ENCODE results near the gene EPN1. TPM values are rescaled to one million over a fixed set of nuclear protein-coding genes. Genes with fewer than 3 reads are reported as not detected.

Gene EPN1
- total and polyA plus RNA-seq, 5 donors from 2014 or later: 6.3 to 46.1 (median 8.1) TPM

- H3K36me3 ChIP-seq (ENCODE audit: control insufficient read depth, insufficient read depth, low read length): peaks cover 8% of the 10 kb centered on the region
- Mint-ChIP-seq H3K36me3 (peaks cover 4% of the 10 kb centered on the region), H3K4me1 (peaks cover 0 to 62% (median 35%) of the 10 kb centered on the region in 4 donors), H3K27ac (peak within 1 kb of the TSS; percentile 93 to 99 (median 98)), H3K27me3 (peaks cover 6% of the 10 kb centered on the region), H3K4me3 (peak within 1 kb of the TSS; percentile 93 to 98 (median 96)), H3K9me3 (peaks cover 0 to 2% (median 0%) of the 10 kb centered on the region in 7 donors)
- no peaks in the 10 kb centered on the region for H3K9me3 ChIP-seq (ENCODE audit: control insufficient read depth in 2 of 2, low read length in 2 of 2)
- H3K27me3 ChIP-seq (ENCODE audit: control insufficient read depth, insufficient read depth, low read length): no peaks in the 10 kb centered on the region
- peak; percentile 57 to 62 for ATAC-seq (ENCODE audit: low read depth in 2 of 2)
- peak within 1 kb of the TSS; percentile 80 for H3K27ac ChIP-seq (ENCODE audit: insufficient read depth, low read length, poor library complexity, severe bottlenecking)
- H3K4me1 ChIP-seq (ENCODE audit: control insufficient read depth, insufficient read depth, low read length, poor library complexity, severe bottlenecking): peaks cover 70% of the 10 kb centered on the region
- peak; percentile 66 to 88 (median 79) for DNase-seq
- H3K4me3 ChIP-seq (ENCODE audit: low read depth, low read length): peak within 1 kb of the TSS; percentile 79
These were observed 31.8 kb upstream of the EPN1 start, which contains the start of gene ZNF581 for GRCh38 chr19:55643003-55643886. ZNF581 (plus strand) TSS chr19:55643649; CDS start chr19:55644572, 923 bp downstream.

- Histone ChIP-seq H3K27ac (ENCODE audit: insufficient read depth, low read length, poor library complexity, severe bottlenecking) (peak overlapping the region; percentile 80), H3K4me1 (ENCODE audit: control insufficient read depth, insufficient read depth, low read length, poor library complexity, severe bottlenecking) (peaks cover 73% of the 10 kb centered on the region), H3K9me3 (ENCODE audit: control insufficient read depth in 2 of 2, low read length in 2 of 2) (no peaks in the 10 kb centered on the region), H3K36me3 (ENCODE audit: control insufficient read depth, insufficient read depth, low read length) (peaks cover 8% of the 10 kb centered on the region), H3K27me3 (ENCODE audit: control insufficient read depth, insufficient read depth, low read length) (no peaks in the 10 kb centered on the region), H3K4me3 (ENCODE audit: low read depth, low read length) (peak overlapping the region; percentile 48)
- peak overlapping the region in 2 of 3 donors; percentile 90 to 93 for H3K27ac Mint-ChIP-seq
- no peak for DNase-seq
- H3K4me1 Mint-ChIP-seq: peaks cover 0 to 63% (median 34%) of the 10 kb centered on the region in 4 donors
- peaks cover 6% of the 10 kb centered on the region for H3K27me3 Mint-ChIP-seq
- no peak for ATAC-seq (ENCODE audit: low read depth in 2 of 2)
- H3K4me3 Mint-ChIP-seq: peak overlapping the region; percentile 93 to 97 (median 96)
- peaks cover 0 to 2% (median 0%) of the 10 kb centered on the region in 7 donors for H3K9me3 Mint-ChIP-seq
- peaks cover 4% of the 10 kb centered on the region for H3K36me3 Mint-ChIP-seq
These were observed 31.2 kb upstream of the EPN1 start for GRCh38 chr19:55643887-55644176.

GRCh38 chr19:55644191-55644833 is 30.7 kb upstream of the EPN1 start:
- no peaks in the 10 kb centered on the region for H3K9me3 Mint-ChIP-seq
- Histone ChIP-seq H3K4me1 (ENCODE audit: control insufficient read depth, insufficient read depth, low read length, poor library complexity, severe bottlenecking) (peaks cover 73% of the 10 kb centered on the region), H3K36me3 (ENCODE audit: control insufficient read depth, insufficient read depth, low read length) (peaks cover 8% of the 10 kb centered on the region), H3K27ac (ENCODE audit: insufficient read depth, low read length, poor library complexity, severe bottlenecking) (peak overlapping the region; percentile 80), H3K4me3 (ENCODE audit: low read depth, low read length) (peak overlapping the region; percentile 48), H3K27me3 (ENCODE audit: control insufficient read depth, insufficient read depth, low read length) (no peaks in the 10 kb centered on the region), H3K9me3 (ENCODE audit: control insufficient read depth in 2 of 2, low read length in 2 of 2) (no peaks in the 10 kb centered on the region)
- no peak for ATAC-seq (ENCODE audit: low read depth in 2 of 2)
- peak overlapping the region in 2 of 3 donors; percentile 90 to 93 for H3K27ac Mint-ChIP-seq
- DNase-seq: no peak
- H3K4me1 Mint-ChIP-seq: peaks cover 0 to 59% (median 30%) of the 10 kb centered on the region in 4 donors
- H3K4me3 Mint-ChIP-seq: peak overlapping the region; percentile 93 to 97 (median 96)
- H3K27me3 Mint-ChIP-seq: peaks cover 6% of the 10 kb centered on the region
- H3K36me3 Mint-ChIP-seq: no peaks in the 10 kb centered on the region

- H3K27me3 Mint-ChIP-seq: peaks cover 6% of the 10 kb centered on the region
- no peaks in the 10 kb centered on the region for H3K36me3 Mint-ChIP-seq
- Histone ChIP-seq H3K27ac (ENCODE audit: insufficient read depth, low read length, poor library complexity, severe bottlenecking) (no peak overlapping the region), H3K4me1 (ENCODE audit: control insufficient read depth, insufficient read depth, low read length, poor library complexity, severe bottlenecking) (peaks cover 67% of the 10 kb centered on the region), H3K27me3 (ENCODE audit: control insufficient read depth, insufficient read depth, low read length) (no peaks in the 10 kb centered on the region), H3K36me3 (ENCODE audit: control insufficient read depth, insufficient read depth, low read length) (peaks cover 8% of the 10 kb centered on the region), H3K9me3 (ENCODE audit: control insufficient read depth in 2 of 2, low read length in 2 of 2) (no peaks in the 10 kb centered on the region), H3K4me3 (ENCODE audit: low read depth, low read length) (no peak overlapping the region)
- H3K4me1 Mint-ChIP-seq: peaks cover 0 to 59% (median 30%) of the 10 kb centered on the region in 4 donors
- H3K9me3 Mint-ChIP-seq: no peaks in the 10 kb centered on the region
- peak overlapping the region; percentile 93 to 97 (median 96) for H3K4me3 Mint-ChIP-seq
- ATAC-seq (ENCODE audit: low read depth in 2 of 2) (no peak), DNase-seq (no peak)
- peak overlapping the region in 2 of 3 donors; percentile 67 to 93 for H3K27ac Mint-ChIP-seq
These were observed 30.0 kb upstream of the EPN1 start for GRCh38 chr19:55644842-55645511.

GRCh38 chr19:55645512-55645881 is 29.5 kb upstream of the EPN1 start:
- no peaks in the 10 kb centered on the region for H3K36me3 Mint-ChIP-seq
- H3K27ac Mint-ChIP-seq: peak overlapping the region in 1 of 3 donors; percentile 20
- Histone ChIP-seq H3K27me3 (ENCODE audit: control insufficient read depth, insufficient read depth, low read length) (no peaks in the 10 kb centered on the region), H3K36me3 (ENCODE audit: control insufficient read depth, insufficient read depth, low read length) (peaks cover 8% of the 10 kb centered on the region), H3K27ac (ENCODE audit: insufficient read depth, low read length, poor library complexity, severe bottlenecking) (no peak overlapping the region), H3K4me3 (ENCODE audit: low read depth, low read length) (no peak overlapping the region), H3K4me1 (ENCODE audit: control insufficient read depth, insufficient read depth, low read length, poor library complexity, severe bottlenecking) (peaks cover 62% of the 10 kb centered on the region), H3K9me3 (ENCODE audit: control insufficient read depth in 2 of 2, low read length in 2 of 2) (no peaks in the 10 kb centered on the region)
- peak overlapping the region; percentile 65 to 93 (median 84) for H3K4me3 Mint-ChIP-seq
- ATAC-seq (ENCODE audit: low read depth in 2 of 2) (no peak), DNase-seq (no peak)
- H3K9me3 Mint-ChIP-seq: no peaks in the 10 kb centered on the region
- H3K4me1 Mint-ChIP-seq: peaks cover 0 to 60% (median 28%) of the 10 kb centered on the region in 4 donors
- H3K27me3 Mint-ChIP-seq: peaks cover 6% of the 10 kb centered on the region

GRCh38 chr19:55646889-55647731 is 27.9 kb upstream of the EPN1 start:
- DNase-seq (no peak), ATAC-seq (ENCODE audit: low read depth in 2 of 2) (no peak)
- Histone ChIP-seq H3K4me1 (ENCODE audit: control insufficient read depth, insufficient read depth, low read length, poor library complexity, severe bottlenecking) (peaks cover 47% of the 10 kb centered on the region), H3K27ac (ENCODE audit: insufficient read depth, low read length, poor library complexity, severe bottlenecking) (peak overlapping the region; percentile 55), H3K4me3 (ENCODE audit: low read depth, low read length) (peak overlapping the region; percentile 26), H3K9me3 (ENCODE audit: control insufficient read depth in 2 of 2, low read length in 2 of 2) (no peaks in the 10 kb centered on the region), H3K36me3 (ENCODE audit: control insufficient read depth, insufficient read depth, low read length) (peaks cover 8% of the 10 kb centered on the region), H3K27me3 (ENCODE audit: control insufficient read depth, insufficient read depth, low read length) (no peaks in the 10 kb centered on the region)
- Mint-ChIP-seq H3K27me3 (peaks cover 6% of the 10 kb centered on the region), H3K4me3 (peak overlapping the region; percentile 79 to 90 (median 85)), H3K9me3 (no peaks in the 10 kb centered on the region), H3K36me3 (no peaks in the 10 kb centered on the region), H3K4me1 (peaks cover 0 to 50% (median 20%) of the 10 kb centered on the region in 4 donors), H3K27ac (peak overlapping the region in 2 of 3 donors; percentile 38 to 62)

All from CD4-positive, CD25-positive, alpha-beta regulatory T cell (primary cell).